Measurements from ENCODE around the gene HCN2.

Gene HCN2

DNA sequence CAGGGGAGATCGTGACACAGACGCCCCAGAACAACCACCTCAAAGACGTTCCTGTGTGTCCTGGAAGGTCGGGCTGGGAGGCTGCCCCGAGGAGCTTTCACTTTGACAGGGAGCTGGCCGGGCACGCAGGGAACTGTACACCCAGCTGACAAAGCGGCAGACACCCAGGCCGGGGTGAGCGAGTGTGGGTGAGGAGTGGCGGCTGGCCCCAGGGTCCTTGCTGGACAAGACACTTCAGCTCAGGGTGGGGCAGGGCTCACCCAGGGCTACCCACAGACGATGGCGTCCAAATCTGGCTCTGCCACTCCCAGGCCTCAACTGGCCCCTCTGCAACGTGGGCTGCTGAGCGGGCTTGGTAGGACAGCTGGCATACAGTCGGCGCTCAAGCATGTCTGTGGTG is 52.0 kb downstream of the HCN2 start:
- DNase-seq (ENCODE audit: low spot score): no peak

DNA sequence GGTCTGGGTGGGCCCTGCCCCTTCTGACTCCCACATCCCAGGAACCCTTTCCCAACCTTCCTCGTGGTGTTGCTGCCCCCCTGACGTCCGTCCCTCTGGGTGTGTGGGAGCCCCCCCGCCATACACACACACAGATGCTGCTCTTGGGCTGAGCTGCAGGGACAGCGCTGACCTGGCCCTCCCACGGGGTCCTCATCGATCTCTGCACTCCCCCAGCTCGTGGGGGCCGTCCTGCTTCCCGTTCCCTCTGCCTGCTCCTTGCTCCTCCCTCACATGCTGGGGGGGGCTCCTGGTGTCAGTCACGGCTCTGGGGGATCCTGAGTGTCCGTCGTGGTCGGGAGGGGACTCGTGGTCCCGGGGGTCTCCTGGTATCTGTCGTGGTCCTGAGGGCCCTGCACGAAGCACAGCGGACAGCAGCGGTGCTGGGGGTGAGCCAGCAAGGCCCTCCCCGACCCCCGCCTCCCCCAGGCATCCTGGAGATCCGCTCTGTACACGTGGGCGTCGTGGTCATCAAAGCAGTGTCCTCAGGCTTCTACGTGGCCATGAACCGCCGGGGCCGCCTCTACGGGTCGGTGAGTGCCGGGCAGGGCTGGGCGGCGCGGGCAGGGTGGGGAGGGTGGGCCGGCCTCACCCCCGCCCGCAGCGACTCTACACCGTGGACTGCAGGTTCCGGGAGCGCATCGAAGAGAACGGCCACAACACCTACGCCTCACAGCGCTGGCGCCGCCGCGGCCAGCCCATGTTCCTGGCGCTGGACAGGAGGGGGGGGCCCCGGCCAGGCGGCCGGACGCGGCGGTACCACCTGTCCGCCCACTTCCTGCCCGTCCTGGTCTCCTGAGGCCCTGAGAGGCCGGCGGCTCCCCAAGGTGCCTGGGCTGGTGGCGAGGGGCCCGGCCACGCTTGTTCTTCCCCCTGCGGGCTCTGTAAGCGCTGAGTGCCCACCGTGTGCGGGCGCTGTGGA is 53.4 kb downstream of the HCN2 start:
- no peak for DNase-seq (ENCODE audit: low spot score)

DNA sequence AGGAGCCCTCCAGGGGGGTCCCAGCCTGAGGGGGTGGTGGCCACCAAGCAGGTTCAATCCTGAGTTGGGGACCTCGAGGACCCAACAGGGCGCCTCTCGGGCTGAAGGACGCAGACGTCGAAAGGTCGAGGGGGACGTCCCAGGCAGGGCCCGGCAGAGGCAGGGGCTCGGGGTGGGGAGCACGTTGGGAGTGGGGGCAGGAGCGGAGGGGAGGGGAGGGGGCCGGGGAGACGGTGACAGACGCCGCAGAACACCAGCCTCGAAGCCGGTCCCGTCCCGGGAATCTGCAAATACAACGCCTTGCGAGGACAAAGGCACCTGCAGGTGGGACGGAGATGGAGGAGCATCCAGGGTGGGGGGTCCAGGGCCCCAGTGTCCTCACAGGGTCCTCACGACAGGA is 54.1 kb downstream of the HCN2 start:
- no peak for DNase-seq (ENCODE audit: low spot score)

DNA sequence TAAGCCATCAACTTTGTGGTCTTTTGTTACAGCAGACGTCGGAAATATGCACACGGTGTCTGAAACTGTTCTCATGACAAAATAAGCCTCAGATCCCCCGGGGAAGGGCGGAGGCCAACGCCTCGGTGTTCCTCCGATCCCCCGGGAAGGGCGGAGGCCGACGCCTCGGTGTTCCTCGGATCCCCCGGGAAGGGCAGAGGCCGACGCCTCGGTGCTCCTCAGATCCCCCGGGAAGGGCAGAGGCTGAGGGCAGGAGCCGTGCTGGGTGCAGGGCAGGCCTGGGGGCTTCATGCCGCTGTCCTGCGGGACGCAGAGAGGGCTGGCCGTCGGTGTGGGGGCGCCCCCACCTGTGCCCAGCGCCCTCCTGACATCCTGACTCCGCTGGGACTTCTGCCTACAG is 54.7 kb downstream of the HCN2 start:
- DNase-seq (ENCODE audit: low spot score): peak; percentile 67

DNA sequence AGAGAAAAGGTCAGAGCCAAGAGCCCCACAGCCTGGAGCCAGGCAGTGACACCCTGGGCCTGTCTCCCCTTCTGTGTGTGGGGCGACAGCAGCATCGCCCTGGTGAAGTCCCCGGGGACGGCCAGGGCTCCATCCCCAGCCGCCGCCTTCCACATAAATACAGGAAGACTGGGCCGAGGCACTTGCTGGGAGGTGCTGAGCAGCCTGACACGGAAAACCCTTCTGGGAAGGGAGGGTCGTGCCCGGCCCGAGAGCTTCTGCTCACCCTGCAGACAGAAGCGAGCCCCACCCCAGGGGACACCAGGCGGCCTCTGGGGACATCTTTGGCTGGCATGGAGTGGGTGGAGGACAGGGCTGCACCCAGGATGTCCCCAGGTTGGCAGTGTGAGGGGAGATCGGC is 55.1 kb downstream of the HCN2 start:
- DNase-seq (ENCODE audit: low spot score): no peak

DNA sequence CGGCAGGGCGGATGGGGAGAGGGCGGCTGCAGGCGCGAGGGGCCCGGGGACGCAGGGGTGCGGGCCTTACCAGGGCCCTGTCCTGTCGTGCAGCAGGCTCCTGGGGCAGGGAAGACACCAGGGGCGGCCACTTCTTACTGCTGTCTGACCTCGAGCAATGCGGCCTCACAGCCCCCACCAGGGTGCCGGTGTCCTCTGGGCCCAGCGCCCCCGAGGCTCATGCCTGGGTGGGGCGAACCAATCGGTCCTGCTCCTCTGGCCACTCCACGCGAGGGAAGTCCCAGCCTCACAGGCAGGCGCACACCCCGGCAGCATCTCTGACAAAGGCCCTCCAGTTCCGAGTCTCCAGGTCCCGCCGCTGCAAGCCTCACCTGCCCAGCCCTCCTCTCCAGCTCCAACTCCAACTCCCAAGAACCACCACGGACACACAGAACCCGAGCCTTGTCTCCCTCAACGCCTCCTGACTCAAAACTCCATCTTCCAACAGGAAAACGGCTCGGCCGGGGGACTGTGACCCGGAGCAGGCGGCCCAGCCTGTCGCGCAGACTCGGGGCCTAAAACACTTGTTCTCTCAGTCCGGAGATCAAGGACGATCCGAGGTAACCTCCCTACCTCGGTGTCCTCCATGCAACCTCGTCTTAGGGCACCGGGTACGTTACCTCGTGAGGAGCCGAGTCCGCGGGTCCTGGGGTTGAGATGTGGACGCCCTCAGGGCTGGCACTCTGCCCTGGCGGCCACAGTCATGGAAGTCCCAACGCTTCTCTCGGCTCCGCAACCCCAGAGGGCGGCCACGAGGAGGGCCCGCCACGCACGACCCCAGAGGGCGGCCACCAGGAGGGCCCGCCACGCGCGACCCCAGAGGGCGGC is 56.5 kb downstream of the HCN2 start:
- DNase-seq (ENCODE audit: low spot score): no peak

DNA sequence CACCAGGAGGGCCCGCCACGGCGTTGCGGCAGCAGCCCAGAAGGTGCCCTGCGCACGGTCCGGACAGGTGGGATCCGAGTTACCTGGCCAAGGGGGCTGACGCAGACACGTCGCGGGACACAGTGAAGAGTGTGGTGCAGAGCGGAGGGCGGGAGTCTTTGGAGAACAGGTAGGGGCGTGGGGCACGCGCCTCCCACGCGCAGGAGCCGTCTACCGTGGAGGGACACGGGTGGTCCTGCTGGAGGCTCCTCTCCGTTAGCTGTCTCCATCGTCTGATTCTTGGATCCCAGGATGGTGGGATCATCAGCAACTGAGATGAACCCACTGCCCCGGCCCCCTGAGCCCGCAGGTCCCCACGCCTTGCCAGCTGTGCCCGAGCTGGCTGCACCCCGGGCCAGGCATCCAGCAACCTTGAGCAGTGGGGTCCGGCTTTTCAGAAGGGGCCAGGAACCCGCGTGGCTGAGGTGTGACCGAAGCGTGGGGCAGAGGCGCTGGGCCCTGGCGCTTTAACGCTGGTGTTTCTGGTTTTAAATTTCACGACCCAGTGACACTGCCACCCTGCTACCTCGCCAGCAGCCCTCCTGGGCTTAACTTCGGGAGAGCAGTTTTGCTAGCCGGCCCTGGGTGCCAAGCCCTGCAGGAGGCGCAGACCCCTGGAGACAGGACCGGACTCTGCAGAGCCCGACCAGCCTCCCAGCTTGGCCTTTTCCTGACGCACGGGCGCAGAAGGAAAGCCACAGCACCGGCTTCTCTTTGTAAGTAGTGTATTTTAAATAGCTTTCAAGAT is 57.3 kb downstream of the HCN2 start:
- DNase-seq (ENCODE audit: low spot score): no peak

DNA sequence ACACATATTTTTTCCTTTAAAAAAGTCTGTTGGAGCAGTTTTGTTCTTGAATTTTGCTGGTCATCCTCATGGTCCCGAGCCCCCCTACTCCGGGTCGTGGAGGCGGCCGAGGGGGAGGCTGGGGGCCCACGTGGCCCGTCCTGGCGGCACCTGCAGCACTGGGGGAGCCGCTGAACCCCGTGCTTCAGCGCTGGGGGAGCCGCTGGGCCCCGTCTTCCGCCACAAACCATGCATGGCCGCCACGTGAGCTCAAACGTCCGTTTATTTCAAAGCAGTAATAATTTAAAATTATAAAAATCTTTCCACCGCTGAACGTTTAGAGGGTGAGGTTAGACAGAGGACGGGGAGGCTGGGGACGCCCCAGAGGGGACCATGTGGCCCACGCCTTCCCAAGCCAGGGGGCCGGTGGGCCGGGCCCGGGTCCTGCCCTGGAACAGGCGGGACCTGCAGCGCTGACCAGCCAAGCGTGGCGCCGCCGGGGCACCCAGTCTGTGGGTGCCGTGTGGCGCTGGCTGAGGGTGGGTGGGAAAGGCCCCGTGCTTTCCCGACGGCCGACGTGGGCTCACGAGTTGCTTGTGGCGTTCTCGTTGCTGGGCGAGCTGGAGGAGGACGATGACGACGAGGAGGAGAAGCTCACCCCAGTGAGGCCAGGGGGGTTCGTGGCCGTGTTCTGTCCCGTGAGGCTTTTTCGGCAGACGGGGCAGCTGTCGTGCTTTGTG is 58.0 kb downstream of the HCN2 start:
- DNase-seq (ENCODE audit: low spot score): no peak

DNA sequence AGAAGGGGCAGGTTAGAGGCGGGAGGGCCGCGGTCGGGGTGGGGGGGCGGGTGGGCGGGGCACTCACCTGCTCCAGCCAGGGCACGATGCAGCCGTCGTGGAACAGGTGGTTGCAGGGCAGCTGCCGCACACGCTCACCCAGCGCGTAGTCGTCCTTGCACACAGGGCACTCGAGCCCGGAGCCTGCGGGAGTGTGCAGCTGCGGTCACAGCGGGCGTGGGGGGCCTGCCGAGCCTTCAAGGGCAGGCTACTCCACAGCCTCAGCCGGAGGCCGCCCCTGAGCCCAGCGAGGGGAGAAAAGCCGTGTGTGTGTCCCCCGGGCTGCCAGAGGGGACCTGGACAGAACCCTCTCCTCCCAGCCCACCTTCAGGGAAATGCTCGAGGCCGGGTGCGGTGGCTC is 58.6 kb downstream of the HCN2 start:
- no peak for DNase-seq (ENCODE audit: low spot score)

DNA sequence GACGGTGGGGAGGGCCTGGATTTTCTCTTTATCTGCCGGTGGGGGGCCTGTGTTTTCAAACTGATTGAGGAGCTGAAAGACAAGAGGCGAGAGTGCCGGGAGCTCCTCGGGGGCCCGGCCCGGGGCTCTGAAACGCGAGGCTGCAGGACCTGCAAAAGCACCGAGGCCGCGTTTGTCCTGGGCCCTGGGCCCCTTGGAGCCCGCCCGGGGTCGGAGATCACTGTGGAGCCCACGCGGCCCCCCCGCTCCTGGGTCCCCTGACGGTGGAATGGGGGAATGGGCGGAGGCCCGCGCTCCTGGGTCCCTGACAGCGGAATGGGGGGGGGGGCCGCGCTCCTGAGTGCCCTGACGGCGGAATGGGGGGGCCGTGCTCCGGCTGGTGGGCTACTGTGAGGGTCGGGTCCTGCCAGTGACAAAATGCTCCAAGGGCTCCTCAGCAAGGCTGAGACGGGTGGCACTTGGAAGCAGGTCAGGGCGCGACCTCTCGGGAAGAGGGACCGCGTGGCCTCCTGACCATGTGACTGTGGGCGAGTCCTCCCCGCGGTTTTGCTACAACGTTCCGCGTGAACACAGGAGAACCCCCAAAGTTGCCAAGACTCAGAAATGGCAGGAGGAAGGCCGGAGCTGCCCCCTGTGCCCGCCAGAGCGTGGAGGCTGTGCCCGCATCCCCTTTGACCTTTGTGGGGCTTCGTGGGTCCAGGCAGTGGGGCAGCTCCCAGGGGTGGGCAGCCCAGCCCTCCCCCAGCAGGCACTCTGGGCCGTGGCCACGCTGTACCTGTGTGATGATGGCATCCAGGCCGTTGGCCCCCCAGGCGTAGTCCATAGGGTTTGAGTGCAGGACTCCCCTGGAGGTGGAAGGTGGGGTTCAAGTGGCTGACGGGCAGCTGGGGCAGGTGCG is 59.5 kb downstream of the HCN2 start:
- DNase-seq (ENCODE audit: low spot score): no peak

DNA sequence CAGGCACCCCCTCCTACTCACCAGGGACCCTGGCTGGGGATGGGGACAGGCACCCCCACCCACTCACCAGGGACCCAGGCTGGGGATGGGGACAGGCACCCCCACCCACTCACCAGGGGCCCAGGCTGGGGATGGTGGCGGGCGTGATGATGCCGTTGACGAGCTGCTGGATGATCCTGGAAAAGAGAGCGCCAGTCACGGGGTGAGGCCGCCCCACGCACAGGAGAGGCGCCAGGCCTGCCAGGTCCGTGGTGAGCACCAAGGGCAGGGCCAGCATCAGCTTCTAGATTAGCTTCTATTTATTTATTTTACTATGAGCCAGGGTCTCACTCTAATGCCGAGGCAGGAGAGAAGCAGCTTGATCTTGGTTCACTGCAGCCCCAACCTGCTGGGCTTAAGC is 60.4 kb downstream of the HCN2 start:
- no peak for DNase-seq (ENCODE audit: low spot score)

DNA sequence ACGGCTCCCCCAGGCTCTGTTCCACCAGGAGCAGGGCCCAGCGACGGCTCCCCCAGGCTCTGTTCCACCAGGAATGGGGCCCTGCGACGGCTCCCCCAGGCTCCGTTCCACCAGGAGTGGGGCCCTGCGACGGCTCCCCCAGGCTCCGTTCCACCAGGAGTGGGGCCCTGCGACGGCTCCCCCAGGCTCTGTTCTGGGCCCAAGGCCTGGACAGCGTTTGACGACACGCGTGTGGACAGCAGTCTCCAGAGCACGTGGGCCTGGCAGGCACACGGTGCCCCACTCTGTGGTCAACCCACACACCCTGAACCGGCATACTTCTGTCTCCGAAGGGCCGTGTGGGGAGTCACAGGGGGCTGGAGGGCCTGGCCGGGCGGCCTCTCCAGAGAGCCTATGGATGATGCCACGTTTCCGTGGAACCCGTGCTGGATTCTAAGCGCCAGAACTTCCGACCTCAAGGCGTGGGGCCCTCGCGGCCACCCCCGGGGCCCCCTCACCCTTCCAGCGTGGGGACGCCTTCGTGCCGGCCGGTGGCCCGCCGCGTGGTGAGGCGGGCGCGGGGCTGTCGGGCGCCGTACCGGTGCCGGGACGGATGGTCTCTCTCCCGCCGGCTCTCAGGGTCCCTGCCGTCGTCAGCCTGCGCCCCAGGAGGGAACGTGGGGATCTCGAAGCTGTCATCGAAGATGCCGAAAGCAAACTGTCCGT is 61.6 kb downstream of the HCN2 start:
- DNase-seq (ENCODE audit: low spot score): no peak

DNA sequence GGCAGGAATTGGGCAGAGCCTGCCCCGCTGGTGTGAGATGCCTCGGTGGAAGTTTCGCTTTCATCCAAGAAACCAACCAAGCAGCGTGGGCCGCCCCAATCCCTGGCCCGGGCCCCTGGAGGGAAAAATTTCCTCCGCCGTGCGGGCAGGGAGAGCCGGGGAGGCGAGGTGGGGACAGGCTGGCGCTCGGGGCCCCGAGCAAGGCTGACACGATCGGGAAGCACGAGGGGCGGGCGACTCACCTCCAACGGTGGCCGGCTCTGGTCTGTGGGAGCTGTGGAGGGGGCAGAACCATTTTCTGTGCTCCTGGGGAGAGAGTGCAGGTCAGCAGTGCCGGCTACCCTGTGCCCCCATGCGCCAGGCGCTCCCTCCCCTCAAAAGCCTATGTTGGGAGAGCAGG is 62.3 kb downstream of the HCN2 start:
- no peak for DNase-seq (ENCODE audit: low spot score)

DNA sequence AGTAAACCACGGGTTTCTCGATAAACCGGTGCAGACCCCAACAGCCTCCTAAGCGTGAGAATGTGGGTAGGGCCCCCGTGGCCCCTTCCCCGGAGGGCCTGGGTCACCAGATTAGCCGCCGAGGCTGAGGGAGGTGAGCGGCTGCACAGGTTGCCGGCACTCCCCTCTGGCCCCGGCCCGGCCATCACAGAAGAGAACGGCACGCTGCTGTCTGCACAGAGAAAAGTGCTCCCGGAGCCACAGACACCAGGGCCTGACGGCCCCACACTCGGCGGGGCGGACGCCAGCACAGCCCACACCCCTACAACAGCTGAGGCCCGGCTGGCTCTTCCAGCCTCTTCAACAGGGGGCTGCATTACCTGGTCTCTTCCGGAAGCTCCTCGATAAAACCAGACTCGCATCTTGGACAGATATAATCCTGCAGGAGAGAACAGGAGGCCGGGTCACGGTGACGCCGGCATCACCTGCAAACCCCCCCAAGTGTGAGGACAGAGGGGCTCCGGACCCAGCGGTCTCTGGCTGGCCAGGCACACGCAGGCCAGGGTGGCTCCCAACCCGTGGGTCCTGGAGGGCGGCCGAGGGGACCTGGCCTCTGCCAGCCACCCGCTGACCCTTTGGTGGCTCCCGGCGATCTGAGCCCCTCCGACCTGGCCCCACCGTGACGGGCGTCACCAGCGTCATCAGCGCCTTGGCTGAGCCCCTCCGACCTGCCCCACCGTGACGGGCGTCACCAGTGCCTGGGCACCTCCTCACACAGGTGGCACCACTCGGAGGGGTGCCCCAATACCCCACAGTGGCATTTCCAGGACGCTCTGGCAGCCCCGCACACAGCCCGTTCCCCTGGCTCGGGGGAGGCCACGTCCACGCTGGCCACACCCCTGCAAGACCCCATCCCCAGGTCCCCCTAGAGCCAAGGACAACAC is 63.0 kb downstream of the HCN2 start:
- DNase-seq (ENCODE audit: low spot score): no peak

DNA sequence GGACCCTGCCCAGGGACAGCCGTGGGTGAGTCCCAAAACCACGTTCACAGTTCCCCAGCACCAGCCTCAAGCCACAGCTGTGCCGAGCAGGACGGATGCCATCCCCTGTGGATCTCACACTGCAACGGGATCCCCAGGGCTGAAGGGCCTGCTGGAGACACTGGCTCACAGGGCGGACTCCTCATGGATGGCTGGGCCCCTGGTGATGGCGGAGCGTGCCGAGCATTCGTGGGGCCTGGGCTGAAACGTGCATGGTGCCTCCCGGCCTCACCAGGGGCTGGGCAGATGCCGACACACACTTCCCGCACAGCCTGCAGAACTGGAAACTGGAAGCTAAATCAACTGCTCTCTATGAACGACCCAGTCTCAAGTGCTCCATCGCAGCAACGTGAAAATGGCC is 63.7 kb downstream of the HCN2 start:
- DNase-seq (ENCODE audit: low spot score): no peak

DNA sequence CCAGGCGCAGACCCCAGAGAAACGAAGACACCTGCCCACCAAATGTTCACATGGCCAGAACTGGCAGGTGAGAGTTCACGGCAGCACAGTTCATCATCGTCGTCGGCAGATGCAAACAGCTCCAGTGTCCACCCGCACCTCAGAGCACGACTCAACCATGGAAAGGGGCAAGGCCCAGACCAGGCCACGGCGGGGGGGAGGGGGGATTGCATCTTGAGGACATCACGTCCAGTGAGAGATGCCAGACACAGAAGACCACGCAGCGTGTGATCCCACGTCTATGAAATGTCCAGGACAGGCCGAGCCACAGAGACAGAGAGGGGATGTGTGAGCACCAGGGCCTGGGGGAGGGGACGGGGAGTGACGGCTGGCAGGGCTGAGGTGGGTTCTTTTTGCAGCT is 66.0 kb downstream of the HCN2 start:
- DNase-seq (ENCODE audit: low spot score): no peak

DNA sequence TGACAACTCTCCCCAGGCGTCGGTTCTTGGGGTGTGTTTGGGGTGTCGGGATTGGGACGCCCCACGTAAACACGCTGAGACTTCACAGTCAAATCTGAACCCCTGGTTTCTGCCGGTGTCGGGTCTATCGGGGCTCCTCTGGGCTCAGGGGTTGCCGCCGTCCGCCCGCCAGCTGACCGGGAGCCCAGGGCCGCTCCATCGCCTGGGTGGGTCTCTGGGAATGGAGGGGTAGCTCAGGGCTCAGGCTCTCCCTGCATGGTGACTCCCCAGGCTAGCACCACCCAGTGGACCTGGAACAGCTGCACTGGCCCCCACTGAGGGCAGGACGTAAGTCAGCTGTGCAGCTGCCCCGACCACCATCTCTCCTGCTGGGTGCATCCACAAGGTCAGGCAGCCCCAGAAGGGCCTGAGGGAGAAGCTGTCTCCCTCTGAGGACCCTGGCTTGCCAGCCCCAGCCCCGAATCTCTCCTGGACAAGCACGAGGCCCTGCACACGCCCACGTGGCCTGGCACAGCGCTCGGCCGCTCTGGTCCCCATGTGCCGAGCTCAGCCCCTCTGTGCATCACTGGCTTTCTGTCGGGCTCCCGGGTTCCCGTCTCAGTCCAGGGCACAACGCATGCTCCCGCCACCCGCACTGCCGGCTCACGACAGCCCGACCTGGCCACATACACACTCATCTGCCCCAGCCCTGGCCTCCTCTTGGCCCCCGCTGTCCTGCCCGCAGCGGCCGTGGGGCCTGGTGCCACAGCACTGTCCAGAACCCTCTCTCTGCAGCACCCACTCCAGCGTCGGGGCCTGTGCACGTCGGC is 67.3 kb downstream of the HCN2 start:
- no peak for DNase-seq (ENCODE audit: low spot score)

DNA sequence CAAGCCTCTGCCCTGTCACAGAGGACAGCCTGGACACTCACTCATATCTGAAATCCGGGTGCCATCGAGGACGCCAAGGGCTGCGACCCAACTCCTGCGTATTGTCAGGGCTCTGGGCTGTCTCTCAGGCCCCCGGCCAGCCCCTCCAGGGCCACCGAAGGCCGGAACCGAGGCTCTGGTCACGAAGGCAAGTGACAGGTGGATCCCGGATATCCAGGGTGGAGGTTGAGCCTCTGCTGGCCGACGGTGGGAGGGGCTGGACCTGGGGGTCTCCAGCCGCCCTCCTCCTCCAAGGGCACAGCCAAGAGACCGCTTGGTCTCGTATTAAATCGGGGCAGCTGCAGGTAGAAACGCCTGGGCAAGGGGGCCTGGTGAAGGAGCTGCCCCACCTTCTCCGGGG is 67.9 kb downstream of the HCN2 start:
- no peak for DNase-seq (ENCODE audit: low spot score)
